Skin epidermis (tissue), 12 donors: ENCODE measurements around the gene TEN1.

ENCODE experiments used
- H3K27ac ChIP-seq, 21 experiments: fragments of 200-600 bp; sonication (generic) in 11 of 21; one replicate each; pipeline ENCODE4 v1.5.0; 2020; ENCODE audit warnings: mild to moderate bottlenecking in 3 of 21, inconsistent platforms in 2 of 21, moderate library complexity in 2 of 21
- H3K4me3 ChIP-seq, 7 experiments: fragments of 200-600 bp; sonication (generic) in 2 of 7; one replicate each; pipeline ENCODE4 v1.5.0; 2020; ENCODE audit warnings: inconsistent platforms in 2 of 7, mild to moderate bottlenecking in 2 of 7, moderate library complexity in 1 of 7

The TEN1 gene

DNA sequence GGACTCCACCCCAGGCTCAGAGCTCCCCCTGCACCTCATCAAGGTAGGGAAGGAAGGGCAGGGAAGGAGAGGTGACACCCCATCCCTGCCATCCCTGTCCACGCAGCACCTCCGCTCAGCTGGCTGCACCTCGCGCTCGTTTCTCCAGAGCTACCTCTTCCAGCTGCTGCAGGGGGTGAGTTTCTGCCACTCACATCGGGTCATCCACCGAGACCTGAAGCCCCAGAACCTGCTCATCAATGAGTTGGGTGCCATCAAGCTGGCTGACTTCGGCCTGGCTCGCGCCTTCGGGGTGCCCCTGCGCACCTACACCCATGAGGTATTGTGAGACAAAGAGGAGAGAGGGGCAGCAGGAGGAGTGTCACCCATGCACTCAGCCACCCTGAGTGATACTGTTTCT lies 23.1 kb downstream of the TEN1 start:
- H3K27ac ChIP-seq = peak overlapping the region in 1 of 21 experiments; percentile 38
- no peak overlapping the region for H3K4me3 ChIP-seq

- Histone ChIP-seq H3K27ac (peak overlapping the region in 1 of 21 experiments; percentile 31), H3K4me3 (no peak overlapping the region)
Observed at GRCh38 chr17:76003915-76004314, 24.9 kb downstream of the TEN1 start.

- Histone ChIP-seq H3K4me3 (no peak overlapping the region), H3K27ac (peak overlapping the region in 7 of 21 experiments; percentile 1 to 69 (median 22))
Observed at GRCh38 chr17:76004750-76005262, 25.8 kb downstream of the TEN1 start.

DNA sequence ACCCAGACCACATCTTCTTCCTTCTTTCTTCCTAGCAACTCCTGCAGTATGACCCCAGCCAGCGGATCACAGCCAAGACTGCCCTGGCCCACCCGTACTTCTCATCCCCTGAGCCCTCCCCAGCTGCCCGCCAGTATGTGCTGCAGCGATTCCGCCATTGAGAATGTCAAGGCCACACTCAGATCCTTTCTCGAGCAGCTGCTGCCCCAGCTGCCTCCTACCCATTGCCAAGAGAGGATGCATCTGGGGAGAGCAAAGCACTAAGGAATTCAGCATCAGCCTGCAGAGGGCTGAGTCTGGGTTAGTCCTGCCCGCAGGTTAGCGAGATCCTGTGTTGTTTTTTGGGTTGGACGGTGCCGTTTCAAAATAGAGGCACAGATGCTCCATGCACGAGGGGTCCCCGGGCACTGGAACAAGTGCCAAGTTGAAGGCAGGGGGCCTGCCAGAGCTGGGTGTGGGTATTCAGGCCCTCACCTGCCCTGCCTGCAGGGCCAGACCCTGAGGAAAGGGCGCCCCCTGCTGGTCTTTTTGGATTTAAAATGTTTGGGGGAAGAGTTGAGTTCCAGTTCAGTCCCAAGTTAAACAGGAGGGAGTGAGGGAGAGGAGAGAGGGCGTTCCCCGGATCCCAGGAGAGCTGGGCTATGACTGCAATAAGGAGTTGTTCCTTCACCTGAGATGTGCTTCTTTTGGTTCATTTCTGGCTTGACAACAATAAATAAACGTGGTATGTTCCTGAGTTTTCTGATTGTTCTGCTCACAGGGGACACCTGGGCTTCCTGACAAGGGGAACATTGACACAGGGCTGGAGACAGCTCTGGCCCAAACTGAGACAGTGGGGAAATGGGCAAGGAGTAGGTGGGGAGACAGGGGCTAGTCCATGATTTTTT lies 26.5 kb downstream of the TEN1 start:
- Histone ChIP-seq H3K27ac (peak overlapping the region in 8 of 21 experiments; percentile 1 to 69 (median 14)), H3K4me3 (no peak overlapping the region)

DNA sequence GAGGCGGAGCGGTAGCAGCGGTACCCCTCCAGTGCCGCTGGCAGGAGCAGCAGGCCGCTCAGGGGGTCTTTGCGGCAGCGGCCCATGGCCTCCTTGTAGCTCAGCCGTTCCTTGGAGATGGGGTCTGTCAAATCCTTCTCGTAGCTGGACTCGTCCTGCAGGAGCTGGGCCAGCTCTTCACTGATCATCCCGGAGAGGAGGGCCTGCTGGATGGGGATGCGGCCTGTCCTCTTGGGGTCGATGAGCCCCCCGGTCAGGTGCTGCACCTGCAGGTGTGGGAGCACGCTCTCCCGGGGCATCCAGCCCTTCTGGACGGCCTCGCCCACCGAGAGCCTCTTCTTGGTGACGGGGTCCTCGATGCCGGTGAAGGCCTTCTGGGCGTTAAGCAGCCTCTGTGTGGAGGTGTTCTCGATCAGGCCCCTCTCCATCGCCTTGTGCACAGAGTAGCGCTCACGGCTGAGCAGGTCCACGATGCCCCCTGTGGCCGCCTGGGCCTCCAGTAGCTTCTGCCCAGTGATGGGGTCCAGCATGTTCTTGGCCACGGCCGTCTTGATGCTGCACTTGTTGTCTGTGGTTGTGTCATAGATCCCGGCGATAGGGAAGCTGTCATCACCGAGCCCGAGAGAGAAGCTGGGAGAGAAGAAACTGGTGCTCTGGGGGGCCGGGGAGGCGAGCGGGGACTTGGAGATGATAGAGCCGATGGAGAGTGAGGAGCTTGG lies 28.2 kb downstream of the TEN1 start:
- H3K4me3 ChIP-seq = no peak overlapping the region
- H3K27ac ChIP-seq = no peak overlapping the region

DNA sequence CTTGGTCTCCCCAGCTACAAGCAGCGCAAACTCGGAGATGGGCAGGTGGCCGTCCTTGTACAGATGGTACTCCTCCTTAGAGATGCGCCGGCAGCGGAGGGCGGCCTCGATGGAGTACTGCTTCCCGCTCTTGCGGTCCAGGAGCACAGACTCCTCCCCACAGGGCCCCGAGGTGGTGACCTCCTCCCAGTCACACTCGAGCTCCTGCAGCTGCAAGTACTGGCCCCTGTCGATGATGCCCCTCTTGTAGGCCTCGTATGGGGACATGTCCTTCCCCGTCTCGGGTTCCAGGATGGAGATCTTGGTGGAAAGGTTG lies 28.8 kb downstream of the TEN1 start:
- no peak overlapping the region for H3K27ac ChIP-seq
- H3K4me3 ChIP-seq = no peak overlapping the region

- Histone ChIP-seq H3K4me3 (no peak overlapping the region), H3K27ac (no peak overlapping the region)
Observed at GRCh38 chr17:76008208-76008607, 29.2 kb downstream of the TEN1 start.

- Histone ChIP-seq H3K4me3 (no peak overlapping the region), H3K27ac (no peak overlapping the region)
Observed at GRCh38 chr17:76008630-76009425, 29.8 kb downstream of the TEN1 start.

- Histone ChIP-seq H3K4me3 (no peak overlapping the region), H3K27ac (no peak overlapping the region)
Observed at GRCh38 chr17:76009447-76009846, 30.4 kb downstream of the TEN1 start.

- Histone ChIP-seq H3K27ac (no peak overlapping the region), H3K4me3 (no peak overlapping the region)
Observed at GRCh38 chr17:76009969-76010661, 31.1 kb downstream of the TEN1 start.

DNA sequence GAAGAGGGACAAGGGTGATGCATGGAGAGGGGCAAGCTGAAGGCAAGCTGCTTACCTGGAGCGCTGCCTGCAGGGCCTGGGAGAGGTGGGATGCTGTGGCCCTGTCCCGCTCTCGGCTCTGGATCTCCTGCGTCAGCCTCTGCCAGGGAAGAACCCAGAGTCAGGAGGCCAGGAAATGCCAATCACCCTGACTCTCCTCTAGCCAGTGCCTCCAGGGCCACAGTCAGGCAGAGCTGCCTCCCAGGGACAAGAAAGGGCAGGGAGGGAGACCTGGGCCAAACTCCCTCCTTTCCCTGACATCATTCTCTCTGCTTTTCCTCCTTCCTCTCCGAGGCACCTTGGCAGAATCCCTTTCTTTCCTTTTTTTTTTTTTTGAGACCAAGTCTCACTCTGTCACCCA lies 32.9 kb downstream of the TEN1 start:
- Histone ChIP-seq H3K27ac (no peak overlapping the region), H3K4me3 (no peak overlapping the region)

DNA sequence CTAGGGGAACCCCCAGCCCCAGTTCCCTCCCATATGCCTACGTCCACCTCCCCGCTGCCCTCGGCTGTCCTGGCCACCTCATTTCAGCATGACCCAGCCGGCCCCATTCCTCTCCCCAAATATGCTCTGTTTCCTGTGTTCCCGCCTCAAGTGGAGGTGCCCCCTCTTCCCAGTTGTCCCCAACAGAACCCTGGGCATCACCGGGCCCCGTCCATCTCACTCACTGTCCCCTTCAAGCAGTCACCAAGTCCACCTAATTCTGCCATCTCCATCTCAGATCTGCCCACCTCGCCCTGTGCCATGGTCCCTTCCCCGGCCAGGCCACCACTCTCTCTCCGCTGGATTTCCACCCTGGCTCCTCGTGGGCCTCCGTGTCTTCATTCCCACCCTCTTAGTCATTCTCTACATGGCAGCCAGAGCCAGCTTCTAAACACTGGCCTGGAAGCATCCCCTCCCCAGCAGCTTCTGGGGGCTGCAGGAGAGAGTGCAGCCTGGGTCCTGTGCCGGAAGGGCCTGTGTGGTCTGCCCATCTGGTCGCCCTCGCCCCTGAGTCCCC lies 34.4 kb downstream of the TEN1 start:
- Histone ChIP-seq H3K4me3 (no peak overlapping the region), H3K27ac (peak overlapping the region in 1 of 21 experiments; percentile 37)

- H3K4me3 ChIP-seq = no peak overlapping the region
Observed at GRCh38 chr17:76014100-76014924, 35.3 kb downstream of the TEN1 start.

DNA sequence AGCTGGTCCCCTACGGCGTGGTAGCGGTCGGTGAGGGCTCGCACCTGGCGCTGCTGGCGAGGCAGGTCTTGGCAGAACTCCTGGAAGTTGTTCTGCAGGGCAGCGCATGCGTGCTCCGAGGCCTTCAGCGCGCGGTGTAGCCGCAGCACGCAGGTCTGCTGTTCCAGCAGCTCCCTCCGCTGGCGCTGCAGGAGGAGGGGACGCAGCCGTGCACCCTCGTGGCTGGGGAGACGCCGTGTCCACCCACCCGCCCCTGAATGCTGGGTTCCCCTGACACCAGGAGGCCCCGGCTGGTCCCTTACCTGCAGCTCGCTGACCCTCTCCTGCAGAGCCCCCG lies 35.9 kb downstream of the TEN1 start:
- no peak overlapping the region for H3K4me3 ChIP-seq
- H3K27ac ChIP-seq = no peak overlapping the region

More at GRCh38 chr17:76014100-76014924, 35.3 kb downstream of the TEN1 start:
- H3K27ac ChIP-seq = peak overlapping the region in 1 of 21 experiments; percentile 37

- Histone ChIP-seq H3K27ac (peak overlapping the region in 1 of 21 experiments; percentile 12), H3K4me3 (no peak overlapping the region)
Observed at GRCh38 chr17:76017481-76018339, 38.7 kb downstream of the TEN1 start.

GRCh38 chr17:76018340-76018680 lies 39.3 kb downstream of the TEN1 start:
- peak overlapping the region in 1 of 21 experiments; percentile 12 for H3K27ac ChIP-seq
- no peak overlapping the region for H3K4me3 ChIP-seq

DNA sequence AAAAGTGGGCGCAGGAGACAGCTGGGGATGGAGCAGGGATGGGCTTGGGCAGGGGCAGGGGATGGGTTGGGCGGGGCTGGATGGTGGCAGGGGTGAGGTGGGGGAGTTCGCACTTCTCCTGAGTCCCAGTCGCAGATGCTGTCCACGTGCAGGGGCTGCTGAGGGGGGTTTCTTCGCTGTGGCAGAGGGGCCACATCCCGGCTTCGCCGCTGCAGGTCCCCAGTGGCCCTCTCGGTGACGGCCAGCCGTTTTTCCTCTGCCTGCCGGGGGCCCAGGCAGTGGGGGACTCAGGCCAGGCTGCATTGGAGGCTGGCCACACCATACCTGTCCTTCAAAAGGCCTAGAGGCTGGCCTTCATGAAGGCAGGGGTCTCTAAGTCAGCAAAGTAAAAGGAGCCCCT lies 39.8 kb downstream of the TEN1 start:
- no peak overlapping the region for H3K27ac ChIP-seq
- no peak overlapping the region for H3K4me3 ChIP-seq
